OCI-LY3 (cell line): Measurements from ENCODE around the gene AK9.

Experiments
- H2AFZ ChIP-seq: fragments of 200-600, 300-600 bp; shearing (Covaris generic); 2 replicates; pipeline ENCODE4 v1.6.0; 2014; ENCODE audit warnings: antibody characterized with exemption, low read depth, low read length
- H3K27ac ChIP-seq: fragments of 200-600, 300-600 bp; sonication (generic); 2 replicates; pipeline ENCODE4 v1.5.1; 2014; ENCODE audit warnings: mild to moderate bottlenecking, low read length, moderate library complexity, mixed read lengths
- H3K27me3 ChIP-seq: fragments of 200-600, 300-600 bp; sonication (generic); 2 replicates; pipeline ENCODE4 v1.6.1; 2014; ENCODE audit warnings: low read depth, low read length, mixed read lengths
- H3K36me3 ChIP-seq: fragments of 200-600, 300-600 bp; sonication (generic); replicated peaks from 2 replicates; pipeline ENCODE3; 2014; ENCODE audit warnings: low read depth, low read length, mixed read lengths
- H3K4me1 ChIP-seq: fragments of 300-600, 200-600 bp; sonication (generic); 2 replicates; pipeline ENCODE4 v1.6.1; 2014; ENCODE audit warnings: low read length, mixed read lengths
- H3K4me2 ChIP-seq: fragments of 200-600, 300-600 bp; sonication (generic); 2 replicates; pipeline ENCODE4 v1.6.1; 2014; ENCODE audit warnings: low read length, mixed read lengths
- H3K4me3 ChIP-seq: fragments of 300-600, 200-600 bp; sonication (generic); 2 replicates; pipeline ENCODE4 v1.5.1; 2014; ENCODE audit warnings: antibody characterized with exemption, mild to moderate bottlenecking, low read length, moderate library complexity
- H3K79me2 ChIP-seq: fragments of 300-600, 200-600 bp; shearing (Covaris generic); 2 replicates; pipeline ENCODE4 v1.6.1; 2014; ENCODE audit warnings: mild to moderate bottlenecking, low read length, mixed read lengths
- H3K9ac ChIP-seq: fragments of 300-600, 200-600 bp; shearing (Covaris generic); 2 replicates; pipeline ENCODE4 v1.6.0; 2014; ENCODE audit warnings: mild to moderate bottlenecking, low read length, moderate library complexity
- H3K9me3 ChIP-seq: fragments of 200-600, 300-600 bp; shearing (Covaris generic); 2 replicates; pipeline ENCODE4 v1.6.1; 2014; ENCODE audit warnings: low read length, mixed read lengths; ENCODE audit not compliant: insufficient read depth
- H4K20me1 ChIP-seq: fragments of 200-600, 300-600 bp; sonication (generic); 2 replicates; pipeline ENCODE4 v1.6.1; 2016; ENCODE audit warnings: low read length, mixed read lengths; ENCODE audit not compliant: insufficient read depth
- CTCF ChIP-seq: fragments of 200-600, 300-600 bp; sonication (generic); IDR thresholded peaks from 2 replicates; pipeline ENCODE4 v1.5.1; 2014; ENCODE audit warnings: antibody characterized with exemption, low read length, low read depth
- EZH2phosphoT487 ChIP-seq: fragments of 200-600 bp; shearing (Covaris generic); IDR thresholded peaks from 2 replicates; pipeline ENCODE4 v1.6.1; 2018; ENCODE audit warnings: antibody characterized with exemption, mixed run types, low read depth

Gene AK9

DNA sequence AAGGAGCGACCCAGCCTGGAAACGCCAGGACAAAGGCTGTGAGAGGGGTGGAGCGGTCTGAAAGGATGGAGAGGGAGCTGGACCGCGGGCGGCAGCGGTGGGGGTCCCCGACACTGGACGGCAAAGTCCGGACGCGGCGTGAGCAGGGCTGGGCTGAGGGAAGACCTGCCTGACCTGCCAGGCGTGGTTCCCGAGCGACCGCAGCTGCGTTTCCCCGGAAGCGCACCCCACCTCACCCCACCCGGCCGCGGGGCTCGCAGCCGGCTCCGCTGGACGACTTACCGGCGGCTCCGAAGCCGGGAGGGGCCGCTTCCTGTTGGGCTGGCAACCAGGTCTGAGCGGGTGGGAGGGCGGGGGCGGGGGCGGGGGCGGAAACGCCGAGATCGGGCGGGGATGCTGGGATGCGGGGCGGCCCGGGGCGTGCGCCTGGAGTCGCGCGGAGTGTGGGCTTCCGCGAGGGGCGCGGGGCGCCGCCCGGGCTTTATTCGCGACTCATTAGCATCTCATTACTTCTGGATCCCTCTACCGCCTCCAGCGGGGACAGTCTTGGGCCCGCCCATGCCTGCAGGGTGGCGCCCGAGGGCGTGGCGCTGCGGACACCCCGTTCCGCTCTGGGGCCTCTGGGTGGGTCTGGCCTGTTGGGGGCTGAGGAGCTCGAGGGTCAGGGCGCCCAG is 235.4 kb downstream of the AK9 start, which contains the start of gene MICAL1:
Gene MICAL1, minus strand, starts transcription at position 336 of the 674 bp plus-strand sequence. CDS start 1,576 bp downstream, outside the sequence.
- H3K9ac ChIP-seq, result peak within 1 kb of the TSS; percentile 79
- H3K4me1 ChIP-seq, result peaks cover 26% of the 10 kb centered on the region
- H3K27me3 ChIP-seq, result no peaks in the 10 kb centered on the region
- H3K9me3 ChIP-seq, result no peaks in the 10 kb centered on the region
- no peaks in the 10 kb centered on the region; the same call in 1 of the 2 replicates for H3K79me2 ChIP-seq
- peak within 1 kb of the TSS; percentile 95 for H3K4me2 ChIP-seq
- peak within 1 kb of the TSS; percentile 51 for H3K27ac ChIP-seq
- H3K4me3 ChIP-seq, result peak within 1 kb of the TSS; percentile 88
- no peak within 1 kb of the TSS for H2AFZ ChIP-seq
- TF ChIP-seq CTCF (no peak), EZH2phosphoT487 (no peak)
- no peaks in the 10 kb centered on the region; the same call in 1 of the 2 replicates for H4K20me1 ChIP-seq
- H3K36me3 ChIP-seq, result no peaks in the 10 kb centered on the region

DNA sequence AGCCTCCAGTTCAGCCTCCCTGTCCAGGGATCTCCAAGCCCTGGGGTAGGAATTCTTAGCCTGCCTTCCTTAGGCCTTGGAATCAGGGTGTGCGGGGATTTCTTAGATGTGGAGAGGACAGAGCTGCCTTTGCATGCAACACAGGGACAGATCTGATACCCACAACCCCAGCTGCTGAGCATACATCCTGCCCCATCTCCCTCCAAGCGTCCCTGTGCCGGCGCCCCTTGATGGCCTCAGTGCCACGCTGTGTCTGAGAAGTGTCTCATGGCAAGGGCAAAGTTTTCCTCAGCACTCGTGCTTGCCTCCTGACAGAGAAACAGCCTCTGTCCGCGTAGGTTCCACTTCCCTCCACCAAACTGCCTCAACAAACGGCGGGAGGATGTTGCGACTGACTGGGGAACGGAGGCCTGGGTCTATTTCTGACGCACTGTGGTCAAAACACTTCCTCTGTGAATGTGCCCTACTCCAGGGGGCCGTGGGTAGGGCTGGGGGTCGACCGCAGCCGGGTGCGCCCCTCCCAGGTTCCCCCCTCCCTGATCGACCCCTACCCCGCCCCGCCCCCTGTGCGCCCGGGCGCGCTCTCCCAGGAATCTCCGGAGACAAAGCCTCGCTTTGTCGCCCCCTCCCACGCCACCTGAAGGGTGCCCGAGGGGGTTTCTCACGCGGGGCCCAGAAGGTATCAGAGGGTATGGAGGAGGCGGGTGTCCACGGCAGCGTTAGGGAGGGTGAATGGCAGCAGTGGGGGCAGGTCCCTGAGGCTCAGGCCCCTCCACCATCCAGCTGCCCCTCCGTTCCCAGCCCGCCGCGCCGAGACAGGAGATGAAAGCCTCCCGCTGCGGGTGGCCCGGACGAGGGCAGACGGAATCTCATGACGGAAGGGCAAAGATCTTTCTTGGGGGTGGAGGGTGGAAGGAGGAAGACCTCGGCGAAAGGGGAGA is 236.2 kb downstream of the AK9 start:
- Histone ChIP-seq H2AFZ (no peak overlapping the region), H3K9me3 (no peaks in the 10 kb centered on the region), H3K4me1 (peaks cover 26% of the 10 kb centered on the region), H3K36me3 (no peaks in the 10 kb centered on the region), H3K79me2 (no peaks in the 10 kb centered on the region; the same call in 1 of the 2 replicates), H3K27me3 (no peaks in the 10 kb centered on the region), H3K4me3 (peak overlapping the region; percentile 88), H3K4me2 (peak overlapping the region; percentile 95), H3K9ac (peak overlapping the region; percentile 79), H4K20me1 (no peaks in the 10 kb centered on the region; the same call in 1 of the 2 replicates), H3K27ac (peak overlapping the region; percentile 51)
- TF ChIP-seq EZH2phosphoT487 (no peak), CTCF (no peak)

- Histone ChIP-seq H4K20me1 (no peaks in the 10 kb centered on the region; the same call in 1 of the 2 replicates), H3K4me2 (peak overlapping the region; percentile 95), H2AFZ (no peak overlapping the region), H3K79me2 (no peaks in the 10 kb centered on the region; the same call in 1 of the 2 replicates), H3K9me3 (no peaks in the 10 kb centered on the region), H3K27me3 (no peaks in the 10 kb centered on the region), H3K4me3 (peak overlapping the region; percentile 88), H3K4me1 (peaks cover 26% of the 10 kb centered on the region), H3K27ac (peak overlapping the region; percentile 46), H3K9ac (peak overlapping the region; percentile 79), H3K36me3 (no peaks in the 10 kb centered on the region)
- no peak for TF ChIP-seq CTCF
- TF ChIP-seq EZH2phosphoT487, result no peak
These were observed 237.2 kb downstream of the AK9 start for GRCh38 chr6:109453594-109454495.
